ENCODE measurements around the gene SLC5A7.

Gene SLC5A7

DNA sequence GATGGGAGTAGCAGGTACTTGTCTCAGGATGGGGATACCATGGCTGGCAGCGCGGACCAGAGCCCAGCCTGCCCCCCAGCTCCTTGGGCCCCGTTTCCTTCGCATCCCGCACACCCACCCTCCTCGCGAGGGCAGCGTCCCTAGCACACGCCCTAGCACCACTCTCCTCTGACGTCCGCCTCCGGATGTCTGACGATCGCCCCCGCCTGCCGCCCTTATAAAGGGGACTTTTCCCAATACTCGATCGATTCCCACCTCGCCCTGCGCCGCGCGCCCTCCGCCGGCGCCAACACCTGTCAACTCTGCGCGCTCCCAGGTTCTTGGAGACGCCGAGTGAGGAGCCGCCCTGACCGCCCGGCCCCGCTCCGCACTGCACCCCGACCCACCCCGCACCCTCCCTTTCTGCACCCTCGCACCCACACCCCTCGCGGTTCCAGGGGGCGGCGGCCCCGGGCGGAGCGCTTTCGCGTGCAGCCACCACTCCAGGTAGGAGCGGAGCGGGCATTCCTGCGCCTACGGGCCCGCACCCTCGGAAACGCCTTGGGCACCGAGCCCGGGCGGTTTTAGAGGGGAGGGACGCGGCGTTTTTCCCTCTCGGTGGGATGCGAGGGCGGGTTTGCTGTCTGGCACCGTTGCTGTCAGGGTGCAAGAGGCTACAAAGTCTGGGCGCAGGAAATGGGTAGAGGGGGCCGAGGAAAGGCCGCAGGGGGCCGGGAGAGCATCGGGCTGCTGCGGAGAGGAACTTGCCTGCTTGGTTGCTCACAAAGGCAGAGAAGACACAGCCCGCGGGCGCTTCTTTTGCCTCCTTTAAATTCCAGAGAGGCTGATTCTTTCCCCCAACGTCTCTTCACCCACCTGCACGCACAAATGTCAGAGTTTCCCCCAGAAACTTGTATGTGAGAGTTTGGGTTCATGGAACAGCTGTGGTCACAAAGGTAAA, at the start of gene SLC5A7:
SLC5A7 (plus strand) TSS at position 247 of the 940 bp plus-strand sequence. CDS start 1,632 bp downstream, outside the sequence.
- DNase-seq, result no peak

DNA sequence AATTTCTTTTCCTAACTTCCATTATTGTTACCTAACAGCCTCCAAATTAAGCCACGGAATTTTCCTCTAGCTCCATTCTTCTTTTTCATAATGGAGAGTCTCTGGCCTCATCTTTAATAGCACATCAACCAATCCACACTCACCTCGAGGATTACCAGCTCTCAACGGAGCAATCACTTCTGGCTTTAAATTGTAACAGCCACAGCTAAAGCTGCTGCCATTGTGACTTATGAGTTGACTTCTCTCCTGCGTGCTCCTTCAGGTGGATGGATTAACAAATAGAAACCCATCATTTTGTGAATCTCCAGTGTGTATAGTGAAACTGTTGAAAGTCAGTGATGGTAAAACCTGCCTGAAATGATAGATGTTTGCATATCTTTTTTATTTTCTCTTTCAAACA, 24.9 kb upstream of the SLC5A7 start:
- no peak for DNase-seq

DNA sequence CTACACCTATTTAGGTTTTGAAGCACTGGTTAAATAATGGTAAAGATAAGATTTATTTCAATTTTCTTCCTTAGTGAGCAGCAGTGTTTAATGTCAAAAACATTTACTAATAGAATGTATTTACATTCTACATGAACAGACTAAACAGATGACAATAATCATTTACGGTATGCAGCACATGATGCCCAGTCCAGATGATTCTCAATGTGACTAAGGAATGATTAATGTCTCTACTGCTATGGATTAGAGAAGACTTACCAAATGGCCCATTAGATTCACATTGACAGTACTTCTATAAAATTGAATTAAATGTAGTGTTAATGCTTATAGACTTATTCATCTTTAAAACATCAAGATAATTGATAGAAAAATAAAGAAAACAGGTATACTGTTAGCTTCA, 22.1 kb upstream of the SLC5A7 start:
- no peak for DNase-seq

DNA sequence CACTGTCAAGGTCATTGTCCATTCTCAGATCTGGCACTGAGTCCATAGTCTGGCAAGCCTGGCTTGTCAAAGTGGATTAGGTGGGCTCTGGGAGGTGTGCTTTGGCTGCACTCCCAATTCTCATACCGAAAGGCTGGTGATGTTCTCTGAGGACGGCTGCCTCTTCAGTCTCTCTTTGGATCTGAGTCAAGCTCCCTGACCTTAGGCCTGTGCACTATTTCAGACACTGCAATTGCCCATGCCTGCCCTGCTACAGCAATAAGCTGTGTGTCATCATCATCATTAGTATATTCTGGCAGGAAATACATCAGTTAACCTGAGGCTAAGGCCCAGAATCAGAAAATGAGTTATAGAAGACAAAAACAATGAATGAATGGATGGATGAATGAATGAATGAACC, 1.6 kb upstream of the SLC5A7 start:
- DNase-seq, result no peak

DNA sequence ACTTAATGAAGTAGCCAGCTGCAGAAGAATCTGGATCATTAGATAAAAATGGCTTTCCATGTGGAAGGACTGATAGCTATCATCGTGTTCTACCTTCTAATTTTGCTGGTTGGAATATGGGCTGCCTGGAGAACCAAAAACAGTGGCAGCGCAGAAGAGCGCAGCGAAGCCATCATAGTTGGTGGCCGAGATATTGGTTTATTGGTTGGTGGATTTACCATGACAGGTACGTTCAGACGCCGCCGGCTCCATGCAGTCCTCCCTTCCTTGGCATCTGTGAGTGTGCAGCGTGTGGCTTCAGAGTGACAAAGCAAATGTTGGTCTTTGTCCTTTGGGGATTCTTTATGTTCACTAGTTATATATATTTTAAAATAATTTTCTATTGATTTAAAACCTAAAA, 1.8 kb downstream of the SLC5A7 start:
- no peak for DNase-seq

DNA sequence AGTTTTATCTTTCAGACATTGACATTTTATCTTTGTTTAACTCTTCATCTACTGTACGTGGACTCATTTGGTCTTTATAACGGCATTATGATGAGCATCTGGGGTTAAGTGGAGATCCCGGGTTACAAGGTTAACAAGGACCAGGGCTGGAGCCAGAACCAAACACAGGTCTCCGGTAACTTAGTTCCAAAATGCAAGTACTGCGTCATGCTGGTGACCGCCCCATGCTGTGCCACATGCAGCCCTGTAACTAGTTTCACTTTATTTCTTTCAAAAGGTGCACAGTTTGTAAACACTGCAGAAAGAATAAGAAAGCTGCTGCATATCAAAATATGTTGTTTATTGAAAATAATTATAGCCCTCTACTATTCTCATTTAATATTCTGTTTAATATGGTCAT, 3.1 kb downstream of the SLC5A7 start:
- no peak for DNase-seq

DNA sequence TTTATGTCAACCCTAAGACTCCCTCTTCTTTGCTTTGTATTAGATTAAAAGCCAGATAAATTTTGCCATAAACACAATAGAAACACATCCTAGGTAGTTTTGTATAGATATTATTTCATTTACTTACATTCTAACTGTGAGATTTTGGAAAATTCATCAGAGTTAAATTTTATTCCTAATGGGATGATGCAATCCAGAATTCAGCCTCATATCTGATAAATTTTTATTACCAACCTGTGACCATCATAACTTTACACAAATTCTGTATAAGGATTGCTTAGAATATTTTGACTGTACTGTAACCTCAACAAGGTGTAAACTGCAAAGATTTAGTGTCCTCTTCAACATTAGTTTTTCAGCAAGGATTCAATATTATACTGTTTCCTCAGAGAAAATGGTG, 4.4 kb downstream of the SLC5A7 start:
- DNase-seq, result no peak

DNA sequence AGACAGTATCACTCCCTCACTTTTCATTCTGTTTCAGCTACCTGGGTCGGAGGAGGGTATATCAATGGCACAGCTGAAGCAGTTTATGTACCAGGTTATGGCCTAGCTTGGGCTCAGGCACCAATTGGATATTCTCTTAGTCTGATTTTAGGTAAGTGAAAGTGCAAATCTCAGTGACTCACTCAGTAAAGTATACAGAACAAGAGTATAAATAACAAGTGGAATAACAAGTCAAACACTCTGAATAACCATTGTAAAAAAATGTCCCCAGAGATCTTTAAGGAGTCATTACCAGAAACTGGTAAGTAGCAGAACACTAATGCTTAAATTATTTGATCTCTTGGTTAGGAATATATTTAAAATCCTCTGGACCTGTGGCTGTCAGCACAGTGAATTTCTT, 5.7 kb downstream of the SLC5A7 start:
- DNase-seq, result no peak

DNA sequence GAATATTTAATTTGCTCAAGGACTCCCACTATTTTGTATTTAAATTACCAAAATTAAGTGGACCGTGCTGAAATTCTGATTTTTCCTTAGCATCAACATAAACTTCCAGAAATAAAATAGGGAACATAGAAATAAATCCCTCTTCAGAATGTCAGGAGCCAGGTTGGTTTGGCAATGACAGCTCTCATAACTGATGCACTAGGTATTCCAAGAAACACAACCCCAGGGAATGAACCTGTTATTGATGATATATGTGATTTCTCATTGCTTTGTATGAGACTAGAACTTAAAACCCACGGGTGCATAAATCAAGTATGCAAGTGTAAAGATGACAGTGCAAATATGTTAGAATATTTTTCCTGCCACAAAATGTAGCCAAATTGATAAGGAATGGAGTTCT, 12.8 kb downstream of the SLC5A7 start:
- no peak for DNase-seq

DNA sequence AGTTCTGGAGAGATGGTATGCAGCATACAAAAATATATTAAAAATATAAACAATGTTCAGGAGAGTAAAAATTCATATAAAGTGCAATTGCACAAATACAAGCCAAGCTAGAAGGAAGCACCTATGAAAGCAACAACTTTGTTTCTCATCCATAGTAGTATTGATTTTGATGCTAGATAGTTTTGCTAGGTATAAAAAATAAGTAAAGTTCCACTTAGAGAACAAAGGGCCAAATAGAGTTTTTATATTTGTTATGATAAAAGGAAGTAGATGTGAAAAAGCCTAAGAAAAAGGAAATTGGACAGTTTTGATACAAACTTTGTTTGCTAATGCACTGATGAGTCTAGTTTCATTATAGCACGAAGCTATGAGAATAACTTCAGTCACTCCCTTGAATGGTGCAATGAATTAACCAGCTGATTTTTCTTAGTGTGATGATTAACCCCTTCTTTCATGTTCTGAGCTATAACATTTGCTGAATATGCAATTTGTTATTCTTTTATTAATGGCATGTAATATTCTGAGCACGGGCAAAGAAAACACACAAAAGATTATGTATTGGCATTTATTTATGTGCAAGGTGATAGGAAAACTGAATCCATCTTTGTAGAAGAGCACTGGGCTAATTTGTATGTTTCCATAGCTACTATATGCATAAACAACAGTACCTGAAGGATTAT, 24.7 kb downstream of the SLC5A7 start:
- DNase-seq, result no peak

DNA sequence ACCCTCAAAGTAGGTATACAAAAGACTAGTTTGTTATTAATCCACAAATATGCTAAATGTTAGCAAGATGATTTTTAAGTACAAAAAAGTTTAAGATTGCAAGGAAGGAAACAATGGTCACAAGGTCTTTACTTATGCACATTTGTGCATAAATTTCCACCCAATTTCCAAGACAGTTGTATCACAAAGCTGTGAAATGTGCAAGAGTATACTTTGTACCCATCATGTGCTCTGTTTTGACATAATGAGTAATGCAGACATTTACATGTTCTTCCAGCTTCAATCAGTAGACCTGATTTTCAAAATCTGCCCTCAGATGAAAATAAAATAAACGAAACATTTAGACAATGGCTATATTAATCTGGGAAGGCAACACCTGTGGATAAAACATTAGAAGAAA, 27.0 kb downstream of the SLC5A7 start:
- DNase-seq, result no peak

DNA sequence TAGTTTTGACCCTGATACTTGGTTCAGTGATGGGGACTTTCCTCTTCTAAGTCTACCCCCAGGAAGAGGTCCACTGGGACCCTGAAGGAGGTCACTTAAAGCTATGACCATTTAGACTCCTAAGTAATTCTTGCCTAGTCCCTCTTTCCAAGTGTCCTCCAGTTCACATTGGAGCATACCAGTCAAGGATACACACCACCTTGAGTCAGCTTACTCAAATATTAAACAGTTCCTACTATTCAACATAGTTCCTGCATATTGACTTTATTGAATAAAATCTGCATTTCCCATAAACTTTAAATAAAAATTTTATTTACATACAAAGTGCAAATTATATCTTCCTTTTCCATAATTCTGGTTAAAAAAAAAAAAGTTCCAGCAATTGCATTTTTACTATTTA, 36.3 kb downstream of the SLC5A7 start:
- no peak for DNase-seq

DNA sequence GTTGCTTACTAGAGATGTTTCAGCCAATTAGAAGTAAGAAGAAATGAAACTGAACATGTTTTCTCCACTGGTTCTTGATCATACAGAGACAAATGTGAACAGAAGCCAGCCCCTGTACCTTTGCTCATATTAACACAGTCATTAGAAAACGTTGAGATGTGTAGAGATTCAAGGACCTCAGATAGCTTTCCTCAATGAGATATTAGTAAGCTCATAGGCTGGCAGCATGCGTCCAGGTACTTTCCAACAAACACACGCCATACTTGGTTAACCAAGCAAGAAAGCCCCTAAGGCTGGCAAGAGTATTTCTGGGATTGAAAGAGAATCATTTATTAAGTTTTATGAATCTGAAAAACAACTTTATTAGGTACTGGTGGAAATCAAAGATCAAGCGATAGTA, 37.5 kb downstream of the SLC5A7 start:
- DNase-seq, result no peak

DNA sequence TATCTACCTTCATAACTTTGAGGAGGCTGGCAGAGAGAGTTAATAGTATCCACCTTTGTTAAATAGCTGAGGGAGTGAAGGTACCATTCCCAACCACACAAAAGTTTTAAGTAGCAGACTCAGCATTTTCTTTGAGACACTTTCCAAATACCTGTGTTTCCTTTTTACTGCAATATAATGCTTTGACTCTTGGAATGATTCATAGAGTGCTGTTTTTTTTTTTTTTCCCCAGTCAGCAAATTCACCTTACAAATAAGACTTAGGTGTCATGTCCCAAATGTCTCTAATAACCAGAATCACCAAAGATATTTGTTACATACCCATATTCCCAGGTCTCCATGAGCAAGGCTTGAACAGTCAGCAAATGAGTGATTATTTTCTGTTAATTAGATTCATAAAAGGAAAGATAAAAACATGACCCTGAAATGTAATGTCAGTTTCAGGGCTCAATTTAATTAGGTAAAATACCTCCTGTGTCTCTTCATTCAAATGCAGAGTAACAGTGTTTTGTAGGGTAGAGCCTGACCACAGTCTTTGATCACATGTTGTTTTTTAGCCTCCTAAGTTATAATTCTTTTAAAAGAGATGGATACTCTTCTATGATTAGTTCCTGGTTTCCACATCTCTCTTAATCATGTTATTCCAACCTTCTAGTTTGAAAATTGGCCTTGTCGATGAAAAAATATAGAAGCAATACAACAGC, 39.9 kb downstream of the SLC5A7 start:
- no peak for DNase-seq

DNA sequence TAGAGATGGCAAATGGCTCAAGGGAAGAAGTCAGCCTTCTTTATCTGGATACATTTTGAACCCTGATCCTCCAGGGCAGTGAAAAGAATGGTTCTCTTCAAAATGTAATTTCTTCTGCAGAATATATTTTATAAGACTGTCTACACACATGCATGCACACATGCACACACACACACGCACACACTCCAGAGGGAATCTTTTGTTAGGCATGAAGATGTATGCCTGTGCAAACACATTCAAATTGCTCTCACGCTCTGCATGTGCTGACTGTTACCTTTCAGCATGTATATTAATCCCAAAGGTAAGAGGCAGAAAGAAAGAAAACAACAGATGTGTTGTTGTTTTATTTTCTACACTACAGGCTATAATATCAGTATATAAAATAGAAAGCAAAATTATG, 43.2 kb downstream of the SLC5A7 start:
- no peak for DNase-seq

DNA sequence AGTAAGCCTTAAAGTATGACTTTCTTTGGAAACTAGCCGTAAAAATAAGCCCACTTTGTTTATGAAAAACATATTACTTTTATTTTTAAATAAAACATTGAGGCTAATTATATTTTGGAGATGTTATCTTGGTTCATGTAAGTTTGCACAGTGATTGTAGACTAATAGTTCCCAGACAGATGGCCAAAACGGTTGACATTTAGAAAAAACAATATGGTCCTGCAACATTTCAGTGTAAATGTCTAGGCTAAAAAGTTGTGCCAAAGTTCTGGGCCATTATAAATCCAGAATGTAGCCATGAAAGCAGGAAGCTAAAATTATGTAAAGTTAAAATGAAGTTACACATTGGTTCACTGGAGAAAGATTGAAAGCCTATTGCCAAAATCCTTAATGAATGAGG, 43.6 kb downstream of the SLC5A7 start:
- DNase-seq, result no peak

DNA sequence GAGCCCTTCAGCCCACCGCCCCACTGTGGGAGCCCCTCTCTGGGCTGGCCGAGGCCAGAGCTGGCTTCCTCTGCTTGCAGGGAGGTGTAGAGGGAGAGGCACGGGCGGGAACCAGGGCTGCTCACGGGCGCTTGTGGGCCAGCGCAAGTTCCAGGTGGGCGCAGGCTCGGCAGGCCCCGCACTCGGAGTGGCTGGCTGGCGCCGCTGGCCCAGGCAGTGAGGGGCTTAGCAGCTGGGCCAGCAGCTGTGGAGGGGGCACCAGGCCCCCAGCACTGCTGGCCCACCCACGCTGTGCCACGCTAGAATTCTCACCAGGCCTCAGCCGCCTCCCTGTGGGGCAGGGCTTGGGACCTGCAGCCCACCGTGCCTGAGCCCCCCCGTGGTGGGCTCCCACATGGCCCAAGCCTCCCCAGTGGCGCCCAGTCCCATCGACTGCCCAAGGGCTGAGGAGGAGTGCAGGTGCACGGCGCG, 45.2 kb downstream of the SLC5A7 start:
- no peak for DNase-seq

DNA sequence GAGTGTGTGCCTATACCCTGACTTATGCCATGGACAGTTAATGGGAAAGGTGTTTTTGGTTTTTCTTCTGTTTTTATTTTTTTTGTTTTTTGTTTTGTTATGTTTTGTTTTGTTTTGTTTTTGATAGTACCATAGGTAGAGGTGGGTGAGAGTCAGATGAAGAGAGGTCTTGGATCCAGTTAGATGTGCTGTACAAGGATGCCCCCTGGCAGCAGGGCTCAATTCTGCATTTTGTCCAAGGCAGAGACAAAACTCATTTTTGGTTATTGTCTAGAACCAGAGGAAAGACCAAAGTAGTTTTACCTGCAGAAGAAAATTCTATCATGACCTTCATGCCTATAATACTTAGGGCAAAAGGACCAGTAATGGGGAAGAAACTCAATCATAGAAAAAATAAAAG, 48.5 kb downstream of the SLC5A7 start:
- no peak for DNase-seq

DNA sequence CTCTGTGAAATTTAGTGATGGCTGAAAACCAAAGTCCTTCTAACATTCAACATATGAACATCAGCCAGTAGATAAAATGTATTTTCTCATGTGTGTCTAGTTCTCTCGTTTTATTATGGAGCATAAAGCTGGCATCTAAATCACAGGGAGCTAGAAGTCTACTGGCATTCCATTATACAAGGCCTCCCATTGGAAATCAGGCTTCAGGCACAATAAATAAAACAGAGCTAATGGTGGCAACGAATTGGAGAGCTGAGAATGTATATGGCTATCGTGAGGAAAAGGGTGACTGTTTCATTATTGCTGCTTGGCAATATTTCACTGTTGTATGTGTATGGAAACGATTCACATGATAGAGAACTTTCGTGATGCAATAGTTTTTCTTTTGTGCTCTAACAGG, 62.4 kb downstream of the SLC5A7 start:
- DNase-seq, result no peak

DNA sequence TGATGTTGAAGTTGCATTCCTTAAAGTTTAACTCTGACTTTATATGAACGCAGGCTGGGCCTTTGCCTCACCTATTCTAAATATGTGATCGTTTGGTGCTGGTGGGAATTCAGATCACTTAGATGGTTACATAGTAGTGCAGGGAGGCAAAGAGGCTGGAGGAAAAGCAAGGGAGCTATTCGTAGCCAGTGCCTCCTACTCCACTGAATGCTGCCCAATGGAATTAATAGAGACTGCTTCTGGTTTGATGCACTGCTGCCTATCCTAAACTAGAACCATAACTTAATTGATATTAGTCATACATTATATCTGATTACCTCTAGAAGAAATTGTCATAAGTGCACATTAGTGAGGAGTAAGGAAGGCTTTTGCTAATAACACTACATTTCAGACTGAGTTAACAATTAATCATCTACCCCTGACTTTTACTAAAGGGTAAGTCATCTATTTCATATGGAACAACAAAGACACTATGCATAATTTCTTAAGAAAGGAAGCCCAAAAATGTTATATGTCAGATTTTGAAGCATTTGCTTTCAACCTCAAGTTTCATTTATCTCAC, 72.3 kb downstream of the SLC5A7 start:
- DNase-seq, result no peak

DNA sequence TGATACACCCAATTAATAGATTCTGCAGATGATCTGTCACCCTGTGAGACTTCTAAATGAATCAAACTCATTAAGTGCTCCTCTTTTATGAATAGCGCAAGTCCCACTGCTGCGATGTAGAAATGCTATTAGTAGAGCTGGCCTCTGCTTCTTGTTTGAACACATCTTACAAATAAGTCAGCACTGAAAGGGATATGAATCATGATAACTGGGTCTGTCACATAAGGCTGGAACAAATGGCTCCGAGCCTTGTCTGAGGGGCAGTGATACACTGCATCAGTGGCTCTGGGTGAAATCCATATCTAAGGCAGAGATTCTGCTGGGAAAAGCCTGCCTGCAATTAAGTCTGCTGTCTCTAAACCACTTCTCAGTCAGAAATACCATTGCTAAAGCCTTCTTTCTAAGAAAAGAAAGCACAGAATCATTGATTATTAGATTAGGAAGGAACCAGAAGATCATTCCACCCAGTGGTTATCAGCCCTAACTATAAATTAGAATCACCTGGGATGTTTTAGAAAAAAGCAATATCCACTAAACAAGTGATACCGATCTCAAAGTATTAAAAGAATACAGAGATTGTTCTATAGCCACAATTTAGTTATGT, 75.2 kb downstream of the SLC5A7 start:
- DNase-seq, result no peak

Measured in hematopoietic multipotent progenitor cell treated with erythropoietin and hydrocortisone succinate and interleukin-3 and kit ligand, for 8 days (in vitro differentiated cells).